Erythroblast (primary cell): ENCODE results near the gene CHST14.

Source experiments
- DNase-seq, 2 experiments: peaks; one replicate each; lab custom pipeline; 2025; lab: John Stamatoyannopoulos, UW
- GATA1 ChIP-seq: IDR thresholded peaks from 2 replicates; pipeline ENCODE4 v1.6.1; 2011; ENCODE audit warnings: low read depth, mild to moderate bottlenecking, control low read depth, low read length, moderate library complexity
- POLR2A ChIP-seq: IDR thresholded peaks from 2 replicates; pipeline ENCODE4 v1.6.1; 2011; ENCODE audit warnings: mild to moderate bottlenecking, low read length

CHST14 gene

DNA sequence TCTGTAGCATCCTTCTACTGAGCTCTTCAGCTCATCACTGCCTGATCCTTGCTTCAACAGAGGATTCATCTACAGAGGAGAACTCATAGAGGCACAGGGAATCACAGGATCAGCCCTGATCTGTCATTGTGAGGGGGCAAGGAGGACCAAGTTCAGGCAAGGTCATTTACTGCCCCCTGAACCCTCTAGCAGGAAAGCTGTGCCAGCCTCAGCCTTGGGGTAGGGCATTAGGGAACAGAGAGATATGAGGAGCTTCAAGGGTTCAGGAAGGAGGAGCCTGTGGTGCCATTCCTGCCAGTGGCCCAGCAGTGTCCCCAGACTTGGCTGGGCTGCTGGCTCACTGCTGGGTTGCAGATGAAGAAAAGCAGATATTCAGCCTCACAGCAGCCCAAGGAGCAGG, 8.2 kb downstream of the CHST14 start:
- DNase-seq: no peak
- TF ChIP-seq POLR2A (no peak), GATA1 (no peak)

DNA sequence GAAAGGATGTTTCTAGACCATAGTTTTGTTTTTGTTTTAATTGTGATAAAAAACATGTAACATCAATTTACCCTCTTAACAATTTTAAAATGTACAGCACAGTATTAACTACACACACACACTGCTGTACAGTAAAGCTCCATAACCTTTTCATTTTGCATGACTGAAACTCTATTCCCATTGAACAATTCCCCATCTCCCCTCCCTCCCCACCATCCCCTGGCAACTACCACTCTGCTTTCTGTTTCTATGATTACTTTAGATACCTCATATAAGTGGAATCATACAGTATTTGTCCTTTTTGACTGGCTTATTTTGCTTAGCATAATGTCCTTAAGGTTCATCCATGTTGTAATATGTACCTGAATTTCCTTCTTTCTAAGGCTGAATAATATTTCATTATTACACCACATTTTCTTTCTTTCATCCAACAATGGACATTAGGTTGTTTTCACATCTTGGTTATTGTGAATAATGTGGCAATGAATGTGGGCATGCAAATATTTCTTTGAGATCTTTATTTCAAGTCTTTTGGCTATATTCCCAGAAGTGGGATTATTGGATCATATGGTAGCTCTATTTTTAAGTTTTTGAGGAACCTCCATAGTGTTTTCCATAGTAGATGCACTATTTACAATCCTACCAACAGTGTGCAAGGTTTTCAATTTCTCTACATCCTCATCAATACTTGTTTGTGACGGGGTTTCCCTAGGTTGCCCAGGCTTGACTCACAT, 10.7 kb downstream of the CHST14 start:
- TF ChIP-seq GATA1 (no peak), POLR2A (no peak)

DNA sequence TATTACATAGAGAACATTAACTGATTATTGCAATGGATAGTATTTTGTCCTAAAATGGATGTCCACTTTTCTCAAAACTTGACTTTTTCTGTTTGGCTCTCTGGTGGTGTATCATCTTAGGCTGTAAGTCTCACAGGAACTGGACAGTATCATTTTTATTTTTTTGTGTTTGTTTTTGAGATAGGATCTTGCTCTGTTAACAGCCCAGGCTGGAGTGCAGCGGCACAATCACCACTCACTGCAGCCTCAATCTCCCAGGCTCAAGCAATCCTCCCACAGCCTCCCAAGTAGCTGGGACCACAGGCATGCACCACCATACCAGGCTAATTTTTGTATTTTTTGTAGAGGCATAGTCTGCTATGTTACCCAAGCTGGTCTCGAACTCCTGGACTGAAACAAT, 13.1 kb downstream of the CHST14 start:
- TF ChIP-seq GATA1 (no peak), POLR2A (no peak)

More for the DNA sequence above, 10.7 kb downstream of the CHST14 start:
- DNase-seq: no peak

DNA sequence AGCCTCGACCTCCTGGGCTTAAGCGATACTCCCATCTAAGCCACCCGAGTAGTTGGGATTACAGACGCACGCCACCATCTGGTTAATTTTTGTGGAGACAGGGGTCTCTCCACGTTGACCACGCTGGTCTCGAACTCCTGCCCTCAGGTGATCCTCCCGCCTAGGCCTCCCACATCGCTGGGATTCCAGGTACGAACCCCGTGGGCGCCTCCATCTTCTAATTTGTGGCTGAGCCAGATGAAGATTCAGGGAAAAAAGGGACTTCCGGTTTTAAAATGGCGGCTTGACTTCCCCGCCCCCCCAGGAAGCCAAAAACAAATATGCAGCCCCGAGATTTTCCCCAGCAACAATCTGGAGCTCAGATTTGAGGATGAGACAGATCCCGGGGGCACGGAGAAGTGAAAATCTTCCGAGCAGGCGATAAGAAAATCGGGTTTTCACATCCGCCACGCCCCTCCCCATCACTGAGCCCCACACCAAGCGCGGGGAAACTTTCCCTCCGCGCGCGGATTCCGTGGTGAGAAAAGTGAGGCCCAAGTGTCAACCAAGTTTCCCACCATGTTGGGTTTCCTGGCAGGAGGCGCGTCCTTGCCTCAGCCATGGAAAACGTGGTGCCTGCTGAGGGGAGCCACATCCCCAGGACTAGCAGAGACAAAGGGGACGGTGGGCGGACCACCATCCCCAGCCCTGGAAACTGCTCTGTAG, 15.4 kb downstream of the CHST14 start:
- TF ChIP-seq POLR2A (no peak), GATA1 (no peak)
- DNase-seq: no peak

More for the DNA sequence above, 13.1 kb downstream of the CHST14 start:
- DNase-seq: no peak

- TF ChIP-seq GATA1: no peak
- no peak for TF ChIP-seq POLR2A
These were observed 17.3 kb downstream of the CHST14 start for GRCh38 chr15:40487816-40488682.

GRCh38 chr15:40489274-40490175, 18.7 kb downstream of the CHST14 start:
- TF ChIP-seq POLR2A (no peak), GATA1 (no peak)
- no peak for DNase-seq

More at GRCh38 chr15:40487816-40488682, 17.3 kb downstream of the CHST14 start:
- DNase-seq: no peak

DNA sequence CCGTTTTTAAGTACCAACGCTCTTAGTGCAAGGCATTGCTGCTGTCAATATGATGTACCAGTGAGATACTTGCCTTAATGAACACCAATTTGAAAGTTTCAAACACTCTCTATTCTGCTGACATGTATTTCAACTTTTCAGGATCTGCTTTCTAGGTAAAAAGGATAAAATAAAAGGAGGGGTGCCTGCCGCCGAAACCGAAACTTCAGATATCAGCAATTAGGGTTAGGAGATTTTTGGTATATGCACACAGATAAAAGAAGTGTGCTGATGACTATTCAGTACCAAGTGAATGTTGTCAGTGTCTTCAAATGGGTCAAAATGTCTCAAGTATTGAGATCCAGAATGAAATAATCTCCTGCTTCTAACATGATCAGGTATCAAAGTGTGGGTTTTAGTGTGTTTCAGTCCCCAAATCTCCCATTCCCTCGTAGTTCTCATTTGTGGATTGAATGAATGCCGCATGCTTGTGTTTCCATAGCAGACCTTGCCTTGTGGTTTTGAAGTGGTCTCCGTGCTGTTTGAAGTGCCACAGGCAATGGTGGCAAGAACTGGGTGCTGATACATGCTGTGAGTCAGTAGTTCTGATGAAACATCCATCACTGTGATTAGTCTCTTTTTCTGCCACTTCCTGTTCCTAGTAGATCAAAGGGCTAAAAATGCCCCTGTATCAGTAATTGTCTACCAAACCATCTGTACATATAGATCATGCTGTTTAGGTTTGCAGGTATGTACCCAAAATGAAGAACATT, 22.5 kb downstream of the CHST14 start:
- DNase-seq: no peak
- no peak for TF ChIP-seq POLR2A
- no peak for TF ChIP-seq GATA1

DNA sequence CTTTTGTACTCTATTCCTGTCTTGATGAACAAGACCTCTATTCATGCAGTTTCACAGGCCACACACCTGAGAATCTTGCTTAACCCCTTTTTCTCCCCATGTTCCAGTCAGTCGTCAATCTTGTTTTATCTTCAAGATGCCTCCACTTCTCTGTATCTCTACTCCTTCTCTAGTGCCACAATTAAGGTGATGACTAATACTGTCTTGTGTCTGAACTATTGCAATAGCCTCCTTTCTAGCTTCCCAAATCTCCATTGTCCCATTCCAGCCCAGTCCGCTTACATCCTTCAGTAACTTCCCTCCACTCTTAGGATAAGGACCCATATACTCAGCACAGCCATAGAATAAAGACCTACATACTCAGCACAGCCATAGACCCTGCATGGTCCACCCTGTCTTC, 24.7 kb downstream of the CHST14 start:
- DNase-seq: no peak
- no peak for TF ChIP-seq GATA1
- TF ChIP-seq POLR2A: no peak

GRCh38 chr15:40498418-40498817, 27.6 kb downstream of the CHST14 start:
- TF ChIP-seq GATA1 (no peak), POLR2A (no peak)
- no peak for DNase-seq

GRCh38 chr15:40498891-40499290, 28.1 kb downstream of the CHST14 start:
- DNase-seq: no peak
- TF ChIP-seq GATA1 (no peak), POLR2A (no peak)

GRCh38 chr15:40499931-40500330, 29.1 kb downstream of the CHST14 start:
- DNase-seq: no peak
- TF ChIP-seq GATA1: no peak
- TF ChIP-seq POLR2A: no peak

GRCh38 chr15:40500568-40501330, 30.0 kb downstream of the CHST14 start:
- TF ChIP-seq GATA1 (no peak), POLR2A (no peak)

More at GRCh38 chr15:40500568-40501330, 30.0 kb downstream of the CHST14 start:
- no peak for DNase-seq
